IPS-15b (cell line): Measurements from ENCODE around the gene CTIF.

ENCODE experiments used
- H3K27me3 ChIP-seq: one replicate; pipeline ENCODE4 v1.6.1; 2013; ENCODE audit warnings: low read length; ENCODE audit not compliant: control insufficient read depth, insufficient read depth
- H3K36me3 ChIP-seq: one replicate; pipeline ENCODE4 v1.6.1; 2013; ENCODE audit warnings: low read length; ENCODE audit not compliant: control insufficient read depth, insufficient read depth
- H3K4me1 ChIP-seq: one replicate; pipeline ENCODE4 v1.6.1; 2013; ENCODE audit warnings: mild to moderate bottlenecking, low read length; ENCODE audit not compliant: control insufficient read depth, insufficient read depth
- H3K4me3 ChIP-seq: one replicate; pipeline ENCODE4 v1.5.1; 2013; ENCODE audit warnings: low read depth, low read length
- H3K9ac ChIP-seq: one replicate; pipeline ENCODE4 v1.6.1; 2013; ENCODE audit warnings: low read depth, mild to moderate bottlenecking, low read length
- H3K9me3 ChIP-seq: one replicate; pipeline ENCODE4 v1.6.1; 2013; ENCODE audit warnings: mild to moderate bottlenecking, low read length; ENCODE audit not compliant: control insufficient read depth, insufficient read depth

CTIF gene

GRCh38 chr18:48777026-48777743, 238.4 kb downstream of the CTIF start:
- H3K4me3 ChIP-seq, result no peak overlapping the region
- no peak overlapping the region for H3K9ac ChIP-seq
- H3K9me3 ChIP-seq, result no peaks in the 10 kb centered on the region
- peaks cover 3% of the 10 kb centered on the region for H3K4me1 ChIP-seq
- H3K36me3 ChIP-seq, result no peaks in the 10 kb centered on the region
- H3K27me3 ChIP-seq, result no peaks in the 10 kb centered on the region

- Histone ChIP-seq H3K4me1 (peaks cover 3% of the 10 kb centered on the region), H3K4me3 (no peak overlapping the region), H3K36me3 (no peaks in the 10 kb centered on the region), H3K27me3 (no peaks in the 10 kb centered on the region), H3K9me3 (no peaks in the 10 kb centered on the region), H3K9ac (no peak overlapping the region)
Measured at GRCh38 chr18:48777744-48778116, 238.9 kb downstream of the CTIF start.

- Histone ChIP-seq H3K27me3 (no peaks in the 10 kb centered on the region), H3K4me3 (no peak overlapping the region), H3K4me1 (peaks cover 3% of the 10 kb centered on the region), H3K36me3 (peaks cover 3% of the 10 kb centered on the region), H3K9ac (no peak overlapping the region), H3K9me3 (no peaks in the 10 kb centered on the region)
Measured at GRCh38 chr18:48778344-48779011, 239.6 kb downstream of the CTIF start.

GRCh38 chr18:48779462-48779861, 240.6 kb downstream of the CTIF start:
- H3K9ac ChIP-seq, result no peak overlapping the region
- H3K27me3 ChIP-seq, result no peaks in the 10 kb centered on the region
- H3K4me1 ChIP-seq, result peaks cover 3% of the 10 kb centered on the region

GRCh38 chr18:48780201-48780912, 241.5 kb downstream of the CTIF start:
- no peaks in the 10 kb centered on the region for H3K27me3 ChIP-seq
- H3K9me3 ChIP-seq, result no peaks in the 10 kb centered on the region
- H3K9ac ChIP-seq, result no peak overlapping the region
- peaks cover 3% of the 10 kb centered on the region for H3K36me3 ChIP-seq
- peaks cover 3% of the 10 kb centered on the region for H3K4me1 ChIP-seq
- no peak overlapping the region for H3K4me3 ChIP-seq

More at GRCh38 chr18:48779462-48779861, 240.6 kb downstream of the CTIF start:
- Histone ChIP-seq H3K9me3 (no peaks in the 10 kb centered on the region), H3K4me3 (no peak overlapping the region), H3K36me3 (peaks cover 3% of the 10 kb centered on the region)

- Histone ChIP-seq H3K4me3 (no peak overlapping the region), H3K27me3 (no peaks in the 10 kb centered on the region), H3K9me3 (no peaks in the 10 kb centered on the region), H3K4me1 (peaks cover 3% of the 10 kb centered on the region), H3K36me3 (peaks cover 3% of the 10 kb centered on the region), H3K9ac (peak overlapping the region; percentile 24)
Measured at GRCh38 chr18:48780913-48781162, 242.0 kb downstream of the CTIF start.

GRCh38 chr18:48781163-48781987, 242.5 kb downstream of the CTIF start:
- Histone ChIP-seq H3K27me3 (no peaks in the 10 kb centered on the region), H3K36me3 (peaks cover 3% of the 10 kb centered on the region), H3K4me3 (no peak overlapping the region), H3K4me1 (peaks cover 3% of the 10 kb centered on the region), H3K9ac (peak overlapping the region; percentile 24), H3K9me3 (no peaks in the 10 kb centered on the region)

GRCh38 chr18:48781988-48782363, 243.1 kb downstream of the CTIF start:
- Histone ChIP-seq H3K4me1 (no peaks in the 10 kb centered on the region), H3K9me3 (no peaks in the 10 kb centered on the region), H3K4me3 (no peak overlapping the region), H3K36me3 (peaks cover 3% of the 10 kb centered on the region), H3K9ac (no peak overlapping the region), H3K27me3 (no peaks in the 10 kb centered on the region)

- no peak overlapping the region for H3K9ac ChIP-seq
- no peaks in the 10 kb centered on the region for H3K4me1 ChIP-seq
- no peak overlapping the region for H3K4me3 ChIP-seq
- no peaks in the 10 kb centered on the region for H3K27me3 ChIP-seq
- peaks cover 3% of the 10 kb centered on the region for H3K36me3 ChIP-seq
- H3K9me3 ChIP-seq, result no peaks in the 10 kb centered on the region
Measured at GRCh38 chr18:48782381-48782861, 243.6 kb downstream of the CTIF start.

GRCh38 chr18:48783616-48784520, 245.0 kb downstream of the CTIF start:
- Histone ChIP-seq H3K27me3 (no peaks in the 10 kb centered on the region), H3K4me3 (no peak overlapping the region), H3K9me3 (no peaks in the 10 kb centered on the region), H3K36me3 (peaks cover 3% of the 10 kb centered on the region), H3K9ac (no peak overlapping the region), H3K4me1 (no peaks in the 10 kb centered on the region)

- Histone ChIP-seq H3K27me3 (no peaks in the 10 kb centered on the region), H3K4me1 (no peaks in the 10 kb centered on the region), H3K4me3 (no peak overlapping the region), H3K36me3 (peaks cover 3% of the 10 kb centered on the region), H3K9ac (no peak overlapping the region), H3K9me3 (no peaks in the 10 kb centered on the region)
Measured at GRCh38 chr18:48784656-48785055, 245.8 kb downstream of the CTIF start.
